CD4-positive, alpha-beta T cell (primary cell): ENCODE results near the gene TMEM100. TPM values are rescaled to one million over a fixed set of nuclear protein-coding genes. Genes with fewer than 3 reads are reported as not detected.

Experiments used
- total RNA-seq, 174 experiments: library from RNA in 2 of 174; stranded (reverse) in 2 of 174; gene quantifications; one replicate each; pipeline ENCODE4 v1.2.3 and lab custom pipeline; 2021 to 2026

Gene TMEM100
- total RNA-seq, 2 experiments from 2014 or later, result not detected

Other genes with a start within 250 kb of the TMEM100 start
- not detected for gene SMIM36, start 211.4 kb downstream of the TMEM100 start, total RNA-seq
- 1 to 10 TPM; 1.1 to 1.2 TPM for gene PCTP, start 28.2 kb upstream of the TMEM100 start, total RNA-seq